RWPE1 (cell line): ENCODE data around the gene LCN9.

Experiments
- CTCF ChIA-PET: fragments of 350-600 bp; sonication (Branson Sonifier 250); formaldehyde crosslinking; extraction: SDS; loops from one replicate; lab custom pipeline; 2021; lab: Yijun Ruan, JAX
- POLR2A ChIA-PET: fragments of 400-600 bp; formaldehyde crosslinking; extraction: SDS; loops from one replicate; lab custom pipeline; 2020; ENCODE audit warnings: antibody characterized with exemption; ENCODE audit not compliant: low non-redundant PET; lab: Yijun Ruan, JAX
- DNase-seq: peaks from one replicate; pipeline ENCODE4 v3.0.0; 2012; ENCODE audit warnings: low spot score
- H3K27ac ChIP-seq: fragments of 450-650 bp; 2 replicates; pipeline ENCODE4 v1.5.1; 2017
- CTCF ChIP-seq: fragments of 450-650 bp; conservative IDR thresholded peaks from 2 replicates; pipeline ENCODE4 v1.5.1; 2017; ENCODE audit warnings: low read depth, mild to moderate bottlenecking

LCN9 gene

GRCh38 chr9:135662758-135663450 is at the start of gene LCN9:
Gene LCN9, plus strand, starts transcription at chr9:135663309. Its CDS starts 13 bp downstream, at chr9:135663322.
- CTCF ChIA-PET = no interaction called here
- no peak for TF ChIP-seq CTCF
- POLR2A ChIA-PET = no interaction called here
- H3K27ac ChIP-seq = no peak within 1 kb of the TSS
- no peak for DNase-seq

GRCh38 chr9:135613946-135614805 is 48.9 kb upstream of the LCN9 start:
- no peak overlapping the region for H3K27ac ChIP-seq
- POLR2A ChIA-PET = no interaction called here
- no peak for DNase-seq
- no peak for TF ChIP-seq CTCF
- CTCF ChIA-PET = interaction anchor here (0.5 to 1.7 kb wide), 5 partner anchors 11 to 582 kb away, joined by 3 to 6 read pairs (median 4); no protein-coding TSS in a partner anchor

- DNase-seq = no peak
- POLR2A ChIA-PET = no interaction called here
- TF ChIP-seq CTCF = no peak
- CTCF ChIA-PET = interaction anchor here (0.6 to 1.2 kb wide), 3 partner anchors 15 to 582 kb away, joined by 4 to 5 read pairs (median 4); no protein-coding TSS in a partner anchor
- no peak overlapping the region for H3K27ac ChIP-seq
Observed at GRCh38 chr9:135614821-135615665, 48.1 kb upstream of the LCN9 start.

- ChIA-PET CTCF (interaction anchor here (0.6 to 1.2 kb wide), 5 partner anchors 11 to 145 kb away, joined by 3 to 5 read pairs (median 3); no protein-coding TSS in a partner anchor), POLR2A (no interaction called here)
- TF ChIP-seq CTCF = no peak
- H3K27ac ChIP-seq = no peak overlapping the region
- no peak for DNase-seq
Observed at GRCh38 chr9:135615666-135616618, 47.2 kb upstream of the LCN9 start.

GRCh38 chr9:135616619-135617537 is 46.2 kb upstream of the LCN9 start:
- ChIA-PET CTCF (interaction anchor here (0.6 to 1.2 kb wide), 3 partner anchors 12 to 20 kb away, joined by 3 to 5 read pairs (median 5); no protein-coding TSS in a partner anchor), POLR2A (no interaction called here)
- no peak overlapping the region for H3K27ac ChIP-seq
- DNase-seq = no peak
- no peak for TF ChIP-seq CTCF
